Keratinocyte (primary cell): ENCODE results near the gene MAGI1. TPM values are rescaled to one million over a fixed set of nuclear protein-coding genes. Genes with fewer than 3 reads are reported as not detected.

ENCODE experiments used
- DNase-seq: peaks from one replicate; pipeline ENCODE4 v3.0.0-alpha.2; 2011; ENCODE audit warnings: low read depth, missing footprints, low spot score
- FAIRE-seq: peaks from 2 replicates; lab custom pipeline; 2011; peaks lifted over from hg19 to GRCh38; lab: Jason Lieb, UNC
- H2AFZ ChIP-seq: 2 replicates; pipeline ENCODE4 v1.6.0; 2012; ENCODE audit warnings: low read length, control low read depth, inconsistent platforms; ENCODE audit not compliant: control insufficient read depth
- H3K27ac ChIP-seq: 2 replicates; pipeline ENCODE4 v1.5.1; 2011; ENCODE audit warnings: low read length; ENCODE audit not compliant: control insufficient read depth, insufficient read depth
- H3K27me3 ChIP-seq: 3 replicates; pipeline ENCODE4 v1.6.0; 2011; ENCODE audit warnings: low read length; ENCODE audit not compliant: control insufficient read depth, insufficient read depth; ENCODE audit errors: extremely low read depth
- H3K36me3 ChIP-seq, 2 experiments: 2 replicates in 1 of 2; 3 replicates in 1 of 2; pipeline ENCODE4 v1.5.1; 2011; ENCODE audit warnings: low read length in 2 of 2, mild to moderate bottlenecking in 1 of 2; ENCODE audit not compliant: control insufficient read depth in 2 of 2, insufficient read depth in 2 of 2; ENCODE audit errors: extremely low read depth in 1 of 2
- H3K4me1 ChIP-seq: 3 replicates; pipeline ENCODE4 v1.5.1; 2011; ENCODE audit warnings: low read length; ENCODE audit not compliant: control insufficient read depth, insufficient read depth; ENCODE audit errors: extremely low read depth
- H3K4me2 ChIP-seq: 3 replicates; pipeline ENCODE4 v1.6.0; 2011; ENCODE audit warnings: low read depth, low read length; ENCODE audit not compliant: control insufficient read depth, insufficient read depth; ENCODE audit errors: extremely low read depth
- H3K4me3 ChIP-seq, 3 experiments: fragments of 200-600 bp in 1 of 3; sonication (generic) in 1 of 3; 2 replicates in 2 of 3; 3 replicates in 1 of 3; pipeline ENCODE4 v1.5.1; 2011 to 2016; ENCODE audit warnings: low read length in 3 of 3, mild to moderate bottlenecking in 3 of 3, control low read depth in 2 of 3, inconsistent platforms in 1 of 3, low read depth in 1 of 3, mixed read lengths in 1 of 3, mixed run types in 1 of 3, moderate library complexity in 1 of 3; ENCODE audit not compliant: control insufficient read depth in 2 of 3, insufficient read depth in 2 of 3; ENCODE audit errors: extremely low read depth in 1 of 3
- H3K79me2 ChIP-seq: 2 replicates; pipeline ENCODE4 v1.6.0; 2012; ENCODE audit warnings: low read length; ENCODE audit not compliant: control insufficient read depth, insufficient read depth
- H3K9ac ChIP-seq: 3 replicates; pipeline ENCODE4 v1.6.0; 2011; ENCODE audit warnings: low read length; ENCODE audit not compliant: control insufficient read depth, insufficient read depth; ENCODE audit errors: extremely low read depth
- H3K9me1 ChIP-seq: 3 replicates; pipeline ENCODE4 v1.6.0; 2011; ENCODE audit warnings: low read length; ENCODE audit not compliant: control insufficient read depth, insufficient read depth; ENCODE audit errors: extremely low read depth
- H3K9me3 ChIP-seq: 2 replicates; pipeline ENCODE4 v1.5.1; 2012; ENCODE audit warnings: low read depth, low read length; ENCODE audit not compliant: control insufficient read depth
- H4K20me1 ChIP-seq: 3 replicates; pipeline ENCODE4 v1.6.0; 2011; ENCODE audit warnings: low read length; ENCODE audit not compliant: control insufficient read depth, insufficient read depth; ENCODE audit errors: extremely low read depth
- EZH2 ChIP-seq: IDR thresholded peaks from one replicate; pipeline ENCODE4 v1.6.1; 2012; ENCODE audit warnings: inconsistent platforms, mild to moderate bottlenecking, low read length, moderate library complexity
- dilution Hi-C: fragments of 300-500 bp; cut with MboI; formaldehyde crosslinking; loops from one replicate; pipeline ENCODE4 v1.7.0; 2020; ENCODE audit warnings: low sequenced_read_pairs; ENCODE audit not compliant: extremely low pct_ligation_motif_present
- polyA plus RNA-seq, 5 experiments: library from polyadenylated mRNA; depleted of rRNA in 3 of 5; stranded (reverse) in 3 of 5; stranded (forward) in 1 of 5; unstranded in 1 of 5; fragments of >200 nt; gene quantifications; 1 replicate in 1 of 5; 2 replicates in 3 of 5; 3 replicates in 1 of 5; pipeline versions ENCODE4 v1.2.1 to v1.2.3, GENCODE V29; 2011 to 2012; ENCODE audit warnings: missing spikeins in 2 of 5, low read depth in 1 of 5, low replicate concordance in 1 of 5
- TF ChIP-seq, protein P1 (sequence below), 3 experiments: IDR thresholded peaks in 1 of 3; conservative IDR thresholded peaks in 1 of 3; optimal IDR thresholded peaks in 1 of 3; 2 replicates in 2 of 3; 3 replicates in 1 of 3; pipeline versions ENCODE3 to v1.5.1; 2011; ENCODE audit warnings: low read length in 3 of 3, mild to moderate bottlenecking in 3 of 3, moderate library complexity in 2 of 3, control low read depth in 1 of 3, inconsistent platforms in 1 of 3; ENCODE audit not compliant: insufficient read depth in 2 of 3; ENCODE audit errors: extremely low read depth in 1 of 3

Gene MAGI1
- polyA plus RNA-seq, 1 donor (not counting 4 experiments of a cell fraction or from before 2014, with no cell fraction given), result 10.9 TPM

DNA sequence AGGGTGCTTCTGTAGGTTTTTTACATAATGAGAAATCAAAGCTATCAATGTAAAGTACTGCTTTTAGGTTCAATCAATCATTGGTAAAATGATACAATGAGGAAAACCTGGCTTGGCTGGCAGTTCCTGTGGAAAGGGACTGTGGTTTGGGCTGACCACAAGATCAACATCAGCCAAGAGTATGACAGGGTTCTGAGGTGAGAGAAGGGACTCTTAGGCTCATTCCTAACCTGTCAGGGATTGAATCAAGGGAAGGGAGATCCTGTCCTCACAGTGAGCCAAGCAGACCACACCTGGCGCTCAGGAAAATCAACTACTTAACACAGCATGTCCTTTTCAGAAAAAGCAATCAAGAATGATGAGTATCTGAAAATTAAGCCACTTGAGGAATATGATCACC, 111.1 kb downstream of the MAGI1 start:
- FAIRE-seq (no peak), DNase-seq (no peak)
- Histone ChIP-seq H3K79me2 (no peaks in the 10 kb centered on the region), H2AFZ (no peak overlapping the region), H4K20me1 (no peaks in the 10 kb centered on the region), H3K4me2 (no peak overlapping the region), H3K27me3 (no peaks in the 10 kb centered on the region), H3K4me3 (no peak overlapping the region), H3K27ac (no peak overlapping the region), H3K9ac (no peak overlapping the region), H3K9me1 (no peaks in the 10 kb centered on the region), H3K4me1 (peaks cover 4% of the 10 kb centered on the region), H3K36me3 (no peaks in the 10 kb centered on the region), H3K9me3 (no peaks in the 10 kb centered on the region)
- dilution Hi-C loops, result no loop called here
- TF ChIP-seq, protein P1, sequence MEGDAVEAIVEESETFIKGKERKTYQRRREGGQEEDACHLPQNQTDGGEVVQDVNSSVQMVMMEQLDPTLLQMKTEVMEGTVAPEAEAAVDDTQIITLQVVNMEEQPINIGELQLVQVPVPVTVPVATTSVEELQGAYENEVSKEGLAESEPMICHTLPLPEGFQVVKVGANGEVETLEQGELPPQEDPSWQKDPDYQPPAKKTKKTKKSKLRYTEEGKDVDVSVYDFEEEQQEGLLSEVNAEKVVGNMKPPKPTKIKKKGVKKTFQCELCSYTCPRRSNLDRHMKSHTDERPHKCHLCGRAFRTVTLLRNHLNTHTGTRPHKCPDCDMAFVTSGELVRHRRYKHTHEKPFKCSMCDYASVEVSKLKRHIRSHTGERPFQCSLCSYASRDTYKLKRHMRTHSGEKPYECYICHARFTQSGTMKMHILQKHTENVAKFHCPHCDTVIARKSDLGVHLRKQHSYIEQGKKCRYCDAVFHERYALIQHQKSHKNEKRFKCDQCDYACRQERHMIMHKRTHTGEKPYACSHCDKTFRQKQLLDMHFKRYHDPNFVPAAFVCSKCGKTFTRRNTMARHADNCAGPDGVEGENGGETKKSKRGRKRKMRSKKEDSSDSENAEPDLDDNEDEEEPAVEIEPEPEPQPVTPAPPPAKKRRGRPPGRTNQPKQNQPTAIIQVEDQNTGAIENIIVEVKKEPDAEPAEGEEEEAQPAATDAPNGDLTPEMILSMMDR (optimal IDR thresholded peaks at IDR 0.05 in 1 of 3, IDR thresholded peaks at IDR 0.05 in 1 of 3, conservative IDR thresholded peaks at IDR 0.05 in 1 of 3; ENCODE audit: extremely low read depth in 1 of 3, insufficient read depth in 2 of 3, low read length in 3 of 3), result no peak
- no peak for TF ChIP-seq EZH2

DNA sequence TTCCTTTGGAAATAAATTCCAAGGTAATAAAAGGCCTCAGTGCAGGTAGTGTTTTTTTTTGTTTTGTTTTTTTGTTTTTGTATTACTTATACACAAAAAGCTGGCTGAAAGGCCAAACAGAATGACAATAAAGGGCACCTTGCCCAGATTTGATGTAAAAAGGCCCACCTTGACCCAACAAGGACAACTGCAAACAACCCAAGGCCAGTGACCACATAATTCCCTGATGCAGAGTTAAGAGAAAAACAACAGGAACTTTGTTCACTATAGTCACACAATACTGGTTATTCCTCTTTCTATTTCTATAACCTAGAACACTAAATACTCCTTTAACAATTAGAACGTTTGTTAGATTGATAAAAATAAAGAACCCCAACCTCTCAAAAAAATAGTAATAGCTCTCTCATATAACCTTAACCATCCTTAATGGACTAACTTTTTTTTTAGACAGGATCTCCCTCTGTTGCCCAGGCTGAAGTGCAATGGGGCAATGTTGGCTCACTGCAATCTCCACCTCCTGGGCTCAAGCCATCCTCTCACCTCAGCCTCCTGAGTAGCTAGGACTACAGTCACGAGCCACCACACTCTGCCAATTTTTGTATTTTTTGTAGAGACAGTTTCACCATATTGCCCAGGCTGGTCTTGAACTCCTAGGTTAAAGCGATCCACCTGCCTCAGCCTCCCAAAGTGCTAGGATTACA, 113.3 kb downstream of the MAGI1 start:
- Histone ChIP-seq H3K27ac (no peak overlapping the region), H2AFZ (no peak overlapping the region), H3K27me3 (no peaks in the 10 kb centered on the region), H4K20me1 (no peaks in the 10 kb centered on the region), H3K9me3 (no peaks in the 10 kb centered on the region), H3K4me1 (peaks cover 4% of the 10 kb centered on the region), H3K79me2 (no peaks in the 10 kb centered on the region), H3K9me1 (no peaks in the 10 kb centered on the region), H3K9ac (no peak overlapping the region), H3K4me3 (no peak overlapping the region), H3K4me2 (no peak overlapping the region), H3K36me3 (no peaks in the 10 kb centered on the region)
- no peak for TF ChIP-seq EZH2
- TF ChIP-seq, protein P1 (optimal IDR thresholded peaks at IDR 0.05 in 1 of 3, IDR thresholded peaks at IDR 0.05 in 1 of 3, conservative IDR thresholded peaks at IDR 0.05 in 1 of 3; ENCODE audit: extremely low read depth in 1 of 3, insufficient read depth in 2 of 3, low read length in 3 of 3), result no peak
- dilution Hi-C loops, result no loop called here
- DNase-seq (no peak), FAIRE-seq (no peak)
